ENCODE measurements around the gene LRRC8E. TPM values are rescaled to one million over a fixed set of nuclear protein-coding genes. Genes with fewer than 3 reads are reported as not detected.

The LRRC8E gene
- total and polyA plus RNA-seq, 9 donors = 0.13 to 0.82 (median 0.30) TPM; not detected in 1

DNA sequence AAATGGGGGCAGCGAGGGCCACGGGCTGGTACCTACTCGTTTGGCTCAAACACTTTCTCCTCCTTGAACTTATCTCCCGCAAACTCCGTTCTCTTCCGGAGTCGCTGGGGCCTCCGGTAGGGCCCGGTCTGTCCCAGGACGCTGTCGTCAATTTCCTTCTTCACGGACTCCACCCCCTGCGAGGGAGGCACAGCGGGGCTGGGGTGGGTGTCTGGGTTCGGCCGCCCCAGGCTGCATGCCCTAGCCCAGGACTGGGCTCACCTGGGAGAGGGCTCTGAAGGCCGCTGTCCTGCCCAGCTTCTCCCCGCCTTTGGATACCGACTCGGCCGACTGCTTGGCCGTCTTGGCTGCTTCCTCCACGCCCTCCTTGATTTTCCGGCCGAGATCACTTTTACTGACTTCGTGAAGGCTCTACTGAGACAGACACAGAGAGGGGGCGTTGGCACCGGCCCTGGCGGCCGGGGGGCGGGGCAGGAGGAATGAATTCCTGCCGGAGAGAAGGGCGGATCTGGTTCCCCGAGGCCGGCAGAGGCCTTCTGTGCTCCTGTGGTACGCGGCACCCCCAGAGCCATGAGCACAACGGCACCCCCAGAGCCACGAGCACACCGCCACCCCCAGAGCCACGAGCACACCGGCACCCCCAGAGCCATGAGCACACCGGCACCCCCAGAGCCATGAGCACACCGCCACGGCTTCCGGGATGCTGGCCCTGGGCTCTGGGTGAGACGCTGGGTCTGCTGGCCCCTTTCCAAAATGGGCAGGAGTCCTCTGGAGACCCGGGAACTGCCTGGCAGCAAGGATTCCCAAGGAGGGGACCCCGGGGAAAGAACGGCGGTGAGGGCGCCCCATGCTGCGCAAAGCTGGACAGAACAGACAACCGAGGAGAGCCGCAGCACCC is 45.8 kb downstream of the LRRC8E start:
- no peak overlapping the region for H3K27ac ChIP-seq (ENCODE audit: low read length)
- WGBS (ENCODE audit: insufficient coverage) = 88% methylated on average over 51 of the region's 55 CpGs
- peak; percentile 5 for DNase-seq

DNA sequence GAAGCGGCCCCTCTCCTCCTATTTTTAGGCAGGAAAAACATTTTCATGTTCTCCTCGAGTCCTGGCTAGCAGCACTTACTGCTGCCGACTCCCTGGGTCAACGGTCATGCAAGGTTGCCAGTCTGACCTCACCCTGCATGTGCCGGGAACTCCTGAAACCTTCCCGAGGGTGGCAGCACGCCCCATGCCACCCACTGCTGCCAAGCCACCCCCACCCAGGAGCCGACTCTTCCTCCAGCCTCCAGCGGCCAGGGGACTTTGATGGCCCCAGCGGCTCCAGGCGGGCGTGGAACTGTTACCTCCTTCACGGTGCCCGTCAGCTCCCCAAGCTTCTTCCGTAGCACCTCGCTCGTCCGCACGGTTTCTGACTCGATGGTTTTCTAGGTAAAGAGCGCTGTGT is 46.5 kb downstream of the LRRC8E start:
- no peaks in the 10 kb centered on the region for H3K4me1 ChIP-seq (ENCODE audit: control insufficient read depth, insufficient read depth, low read length)
- 91% methylated on average over 20 of the region's 21 CpGs for WGBS (ENCODE audit: insufficient coverage)
- peak; percentile 1 for DNase-seq
- no peaks in the 10 kb centered on the region for H3K27me3 ChIP-seq (ENCODE audit: control insufficient read depth, insufficient read depth, low read length)
- H3K27ac ChIP-seq (ENCODE audit: low read length) = no peak overlapping the region
- H3K4me3 ChIP-seq (ENCODE audit: low read length) = no peak overlapping the region
- peaks cover 81% of the 10 kb centered on the region for H3K36me3 ChIP-seq (ENCODE audit: control insufficient read depth, insufficient read depth, low read length)
- no peaks in the 10 kb centered on the region for H3K9me3 ChIP-seq (replicated peaks; ENCODE audit: control insufficient read depth, low read depth, low read length)

More for the DNA sequence above, 45.8 kb downstream of the LRRC8E start:
- Histone ChIP-seq H3K9me3 (replicated peaks; ENCODE audit: control insufficient read depth, low read depth, low read length) (no peaks in the 10 kb centered on the region), H3K27me3 (ENCODE audit: control insufficient read depth, insufficient read depth, low read length) (no peaks in the 10 kb centered on the region), H3K4me3 (ENCODE audit: low read length) (no peak overlapping the region), H3K4me1 (ENCODE audit: control insufficient read depth, insufficient read depth, low read length) (peaks cover 2% of the 10 kb centered on the region), H3K36me3 (ENCODE audit: control insufficient read depth, insufficient read depth, low read length) (peaks cover 78% of the 10 kb centered on the region)

DNA sequence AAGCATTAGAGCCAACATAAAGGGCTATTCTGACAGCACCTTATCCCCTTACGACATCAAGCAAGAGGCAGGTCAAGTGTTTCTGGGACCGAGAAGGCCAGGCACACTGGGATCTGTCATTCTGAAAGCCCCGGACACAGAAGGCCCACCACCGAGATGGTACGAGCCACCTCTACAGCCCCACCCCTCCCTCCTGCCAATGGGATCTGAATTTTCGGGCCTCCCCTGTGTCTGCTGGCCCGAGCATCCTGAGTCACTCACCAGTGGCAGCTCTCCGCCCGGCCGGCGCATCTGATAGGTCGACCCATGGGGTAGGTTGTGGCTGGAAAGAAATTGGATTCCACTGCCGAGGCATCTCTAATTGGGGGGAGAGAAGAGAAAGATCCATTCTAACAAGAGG is 52.5 kb downstream of the LRRC8E start:
- Histone ChIP-seq H3K9me3 (replicated peaks; ENCODE audit: control insufficient read depth, low read depth, low read length) (no peaks in the 10 kb centered on the region), H3K36me3 (ENCODE audit: control insufficient read depth, insufficient read depth, low read length) (peaks cover 46% of the 10 kb centered on the region), H3K4me1 (ENCODE audit: control insufficient read depth, insufficient read depth, low read length) (peaks cover 11% of the 10 kb centered on the region), H3K27ac (ENCODE audit: low read length) (no peak overlapping the region), H3K4me3 (ENCODE audit: low read length) (no peak overlapping the region), H3K27me3 (ENCODE audit: control insufficient read depth, insufficient read depth, low read length) (no peaks in the 10 kb centered on the region)
- WGBS (ENCODE audit: insufficient coverage) = 90% methylated on average over 9 of the region's 13 CpGs
- DNase-seq = no peak

DNA sequence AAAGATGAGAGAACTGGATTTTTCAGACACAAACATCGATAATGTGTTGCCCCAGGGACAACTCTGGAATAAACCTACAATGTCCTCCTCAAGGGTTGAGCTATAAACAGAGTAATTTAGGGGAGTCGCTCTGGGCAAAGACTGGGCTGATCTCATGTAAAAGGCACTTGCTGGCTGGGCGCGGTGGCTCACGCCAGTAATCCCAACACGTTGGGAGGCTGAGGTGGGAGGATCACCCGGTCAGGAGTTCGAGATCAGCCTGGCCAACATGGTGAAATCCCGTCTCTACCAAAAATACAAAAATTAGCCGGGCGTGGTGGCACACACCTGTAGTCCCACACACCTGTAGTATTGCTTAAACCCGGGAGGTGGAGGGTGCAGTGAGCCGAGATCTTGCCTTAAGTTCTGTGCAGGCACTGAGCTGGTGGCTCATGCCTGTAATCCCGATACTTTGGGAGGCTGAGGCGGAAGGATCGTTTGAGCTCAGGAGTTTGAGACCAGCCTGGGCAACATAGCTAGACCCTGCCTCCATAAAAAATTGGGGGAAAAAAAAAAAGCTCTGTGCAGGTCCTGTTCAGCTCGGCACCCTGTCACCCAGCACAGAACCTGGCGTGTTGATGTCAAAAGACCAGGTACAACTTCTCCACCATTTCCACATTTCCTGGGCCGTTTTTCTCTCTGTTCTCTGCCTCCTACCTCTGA is 53.7 kb downstream of the LRRC8E start:
- H3K4me3 ChIP-seq (ENCODE audit: low read length) = no peak overlapping the region

GRCh38 chr19:7942981-7943443 is 54.7 kb downstream of the LRRC8E start:
- Histone ChIP-seq H3K9me3 (replicated peaks; ENCODE audit: control insufficient read depth, low read depth, low read length) (no peaks in the 10 kb centered on the region), H3K4me1 (ENCODE audit: control insufficient read depth, insufficient read depth, low read length) (peaks cover 11% of the 10 kb centered on the region), H3K36me3 (ENCODE audit: control insufficient read depth, insufficient read depth, low read length) (peaks cover 34% of the 10 kb centered on the region), H3K4me3 (ENCODE audit: low read length) (peak overlapping the region; percentile 74), H3K27me3 (ENCODE audit: control insufficient read depth, insufficient read depth, low read length) (no peaks in the 10 kb centered on the region), H3K27ac (ENCODE audit: low read length) (peak overlapping the region; percentile 97)
- WGBS (ENCODE audit: insufficient coverage) = 5% methylated on average over 22 of the region's 33 CpGs
- no peak for DNase-seq

More for the DNA sequence above, 53.7 kb downstream of the LRRC8E start:
- H3K4me1 ChIP-seq (ENCODE audit: control insufficient read depth, insufficient read depth, low read length) = peaks cover 11% of the 10 kb centered on the region
- no peak overlapping the region for H3K27ac ChIP-seq (ENCODE audit: low read length)
- H3K9me3 ChIP-seq (replicated peaks; ENCODE audit: control insufficient read depth, low read depth, low read length) = no peaks in the 10 kb centered on the region
- WGBS (ENCODE audit: insufficient coverage) = 90% methylated on average over 8 of the region's 19 CpGs
- no peaks in the 10 kb centered on the region for H3K27me3 ChIP-seq (ENCODE audit: control insufficient read depth, insufficient read depth, low read length)
- DNase-seq = no peak
- H3K36me3 ChIP-seq (ENCODE audit: control insufficient read depth, insufficient read depth, low read length) = peaks cover 44% of the 10 kb centered on the region

DNA sequence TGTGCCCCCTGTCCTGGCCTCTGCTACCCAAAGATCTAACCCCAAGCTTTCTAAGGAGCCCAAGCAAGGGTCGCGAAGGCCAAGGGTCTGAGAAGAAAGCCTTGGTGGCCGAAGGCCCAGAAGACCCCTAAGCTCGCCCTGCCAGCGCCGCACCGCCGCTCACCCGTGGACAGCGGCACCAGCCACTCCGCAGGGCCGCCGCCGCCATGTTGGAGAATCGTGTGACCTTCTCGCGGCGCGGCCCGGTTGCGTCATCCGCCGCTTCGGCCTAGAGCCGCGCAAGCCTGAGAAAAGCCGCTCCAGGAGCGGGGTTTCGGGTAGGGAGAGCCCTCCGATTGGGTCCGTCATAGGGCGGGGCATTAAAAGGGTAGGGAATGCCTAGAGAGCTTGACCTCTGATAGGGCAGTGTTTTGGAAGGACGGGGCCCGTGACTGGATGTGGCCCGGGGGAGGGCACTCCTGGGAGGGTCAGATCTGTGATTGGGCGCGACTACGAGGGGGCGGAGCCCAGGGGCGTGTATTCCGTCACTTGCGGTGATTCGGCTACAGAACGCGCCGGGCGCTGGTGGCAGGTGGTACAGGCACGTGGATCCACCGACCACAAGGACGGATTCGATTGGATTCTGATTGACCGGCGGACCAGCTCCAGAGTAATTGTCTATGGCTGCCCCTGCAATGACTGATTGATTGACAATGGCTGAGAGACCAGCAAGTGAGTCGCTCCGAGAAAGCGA is 55.3 kb downstream of the LRRC8E start, which contains the start of gene TIMM44:
Gene TIMM44 (minus strand): TSS at position 223 of the 733 bp plus-strand sequence. CDS start 15 bp downstream, at position 208.
- Histone ChIP-seq H3K4me3 (ENCODE audit: low read length) (peak within 1 kb of the TSS; percentile 74), H3K9me3 (replicated peaks; ENCODE audit: control insufficient read depth, low read depth, low read length) (no peaks in the 10 kb centered on the region), H3K27ac (ENCODE audit: low read length) (peak within 1 kb of the TSS; percentile 97), H3K36me3 (ENCODE audit: control insufficient read depth, insufficient read depth, low read length) (peaks cover 30% of the 10 kb centered on the region), H3K4me1 (ENCODE audit: control insufficient read depth, insufficient read depth, low read length) (peaks cover 11% of the 10 kb centered on the region), H3K27me3 (ENCODE audit: control insufficient read depth, insufficient read depth, low read length) (no peaks in the 10 kb centered on the region)
- DNase-seq = peak; percentile 100
- WGBS (ENCODE audit: insufficient coverage) = under 1% methylated on average over 56 of the region's 56 CpGs

- DNase-seq = peak; percentile 97
- H3K36me3 ChIP-seq (ENCODE audit: control insufficient read depth, insufficient read depth, low read length) = peaks cover 25% of the 10 kb centered on the region
- H3K27me3 ChIP-seq (ENCODE audit: control insufficient read depth, insufficient read depth, low read length) = no peaks in the 10 kb centered on the region
- H3K4me3 ChIP-seq (ENCODE audit: low read length) = peak overlapping the region; percentile 69
- peak overlapping the region; percentile 97 for H3K27ac ChIP-seq (ENCODE audit: low read length)
- H3K9me3 ChIP-seq (replicated peaks; ENCODE audit: control insufficient read depth, low read depth, low read length) = no peaks in the 10 kb centered on the region
- peaks cover 11% of the 10 kb centered on the region for H3K4me1 ChIP-seq (ENCODE audit: control insufficient read depth, insufficient read depth, low read length)
- WGBS (ENCODE audit: insufficient coverage) = 17% methylated on average over 10 of the region's 18 CpGs
Measured at GRCh38 chr19:7944177-7944761, 56.0 kb downstream of the LRRC8E start.

DNA sequence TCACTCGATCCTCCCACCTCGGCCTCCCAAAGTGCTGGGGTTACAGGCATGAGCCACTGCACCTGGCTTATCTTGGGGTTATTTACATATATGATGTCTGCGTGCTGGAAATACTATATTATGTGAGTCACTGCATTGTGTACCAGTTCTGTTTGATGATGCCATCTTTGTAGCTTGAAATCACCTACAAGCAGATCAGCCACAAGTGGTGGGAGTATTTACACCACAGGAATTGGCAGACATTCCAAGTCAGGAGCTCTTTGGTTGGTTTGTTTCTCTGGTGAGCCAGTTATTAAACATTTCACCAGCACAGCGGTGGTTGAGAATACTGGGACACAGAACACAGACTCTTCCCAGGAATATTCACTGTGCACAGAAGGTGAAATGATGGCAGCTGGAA is 59.6 kb downstream of the LRRC8E start:
- no peak for DNase-seq
- no peak overlapping the region for H3K27ac ChIP-seq (ENCODE audit: low read length)
- H3K27me3 ChIP-seq (ENCODE audit: control insufficient read depth, insufficient read depth, low read length) = no peaks in the 10 kb centered on the region
- H3K9me3 ChIP-seq (replicated peaks; ENCODE audit: control insufficient read depth, low read depth, low read length) = no peaks in the 10 kb centered on the region
- no peak overlapping the region for H3K4me3 ChIP-seq (ENCODE audit: low read length)
- H3K36me3 ChIP-seq (ENCODE audit: control insufficient read depth, insufficient read depth, low read length) = no peaks in the 10 kb centered on the region
- peaks cover 2% of the 10 kb centered on the region for H3K4me1 ChIP-seq (ENCODE audit: control insufficient read depth, insufficient read depth, low read length)
- WGBS (ENCODE audit: insufficient coverage) = 93% methylated on average over 2 of the region's 4 CpGs
